Upper lobe of right lung (tissue), 1 donor: ENCODE data around the gene DDX49. TPM values are rescaled to one million over a fixed set of nuclear protein-coding genes. Genes with fewer than 3 reads are reported as not detected.

Experiments
- ATAC-seq: fragments of 200-7000 bp; cut with Tn5 transposase; one replicate; pipeline ENCODE4 v1.9.1; 2020; ENCODE audit warnings: mild to moderate bottlenecking, moderate library complexity
- DNase-seq: peaks from one replicate; pipeline ENCODE4 v3.0.0-alpha.2; 2020
- H3K27ac ChIP-seq: fragments of 200-600 bp; one replicate; pipeline ENCODE4 v1.8.0; 2022
- H3K27me3 ChIP-seq: fragments of 200-600 bp; one replicate; pipeline ENCODE4 v1.8.0; 2022; ENCODE audit warnings: mild to moderate bottlenecking
- H3K36me3 ChIP-seq: fragments of 200-600 bp; one replicate; pipeline ENCODE4 v1.8.0; 2022
- H3K4me1 ChIP-seq: fragments of 200-600 bp; one replicate; pipeline ENCODE4 v1.8.0; 2022
- H3K4me3 ChIP-seq: fragments of 200-600 bp; one replicate; pipeline ENCODE4 v1.8.0; 2022; ENCODE audit warnings: mild to moderate bottlenecking
- H3K9me3 ChIP-seq: fragments of 200-600 bp; one replicate; pipeline ENCODE4 v1.8.0; 2022
- CTCF ChIP-seq: fragments of 200-600 bp; IDR thresholded peaks from one replicate; pipeline ENCODE4 v1.8.0; 2022; ENCODE audit warnings: antibody characterized with exemption
- intact Hi-C: fragments of 100-400 bp; cut with DNase I; formaldehyde crosslinking; loops from one replicate; pipeline ENCODE4 v1.11.0; 2022
- total RNA-seq: library from RNA; stranded (reverse); fragmentation: NEBNext Ultra II Directional; extraction: Animal tissue kit (Norgen Biotek cat#: 25700); gene quantifications from one replicate; pipeline ENCODE4 v1.2.1, GENCODE V29; 2021
- donor health status: DM: no; HTN: yes; CAD: no; lungs with severe emphysema.

Gene DDX49
- total RNA-seq, 1 donor from 2014 or later = 45.9 TPM

- Histone ChIP-seq H3K4me1 (peaks cover 8% of the 10 kb centered on the region), H3K9me3 (no peaks in the 10 kb centered on the region), H3K4me3 (peak overlapping the region; percentile 67), H3K27ac (peak overlapping the region; percentile 42), H3K27me3 (no peaks in the 10 kb centered on the region), H3K36me3 (no peaks in the 10 kb centered on the region)
- ATAC-seq (peak; percentile 31), DNase-seq (peak; percentile 75)
- TF ChIP-seq CTCF = no peak
- intact Hi-C loops = no loop called here
These were observed 20.6 kb downstream of the DDX49 start for GRCh38 chr19:18939922-18940768.

- intact Hi-C loops = no loop called here
- peak; percentile 92 for ATAC-seq
- Histone ChIP-seq H3K36me3 (no peaks in the 10 kb centered on the region), H3K27ac (peak within 1 kb of the TSS; percentile 42), H3K9me3 (no peaks in the 10 kb centered on the region), H3K4me3 (peak within 1 kb of the TSS; percentile 67), H3K27me3 (no peaks in the 10 kb centered on the region), H3K4me1 (peaks cover 8% of the 10 kb centered on the region)
- peak; percentile 91 for DNase-seq
- no peak for TF ChIP-seq CTCF
These were observed 21.5 kb downstream of the DDX49 start, which contains the start of gene HOMER3 for GRCh38 chr19:18940769-18941627. Gene HOMER3, minus strand, starts transcription at chr19:18941217. Its CDS starts 2,235 bp downstream, at chr19:18938982.

- Histone ChIP-seq H3K36me3 (no peaks in the 10 kb centered on the region), H3K27me3 (no peaks in the 10 kb centered on the region), H3K4me3 (no peak overlapping the region), H3K27ac (no peak overlapping the region), H3K9me3 (no peaks in the 10 kb centered on the region), H3K4me1 (peaks cover 8% of the 10 kb centered on the region)
- no peak for TF ChIP-seq CTCF
- ATAC-seq (no peak), DNase-seq (no peak)
- intact Hi-C loops = no loop called here
These were observed 22.3 kb downstream of the DDX49 start for GRCh38 chr19:18941628-18942354.

GRCh38 chr19:18942692-18943091 lies 23.2 kb downstream of the DDX49 start:
- no peaks in the 10 kb centered on the region for H3K36me3 ChIP-seq
- no peak for DNase-seq
- no peak for ATAC-seq
- peaks cover 8% of the 10 kb centered on the region for H3K4me1 ChIP-seq
- intact Hi-C loops = no loop called here
- H3K4me3 ChIP-seq = no peak overlapping the region
- no peaks in the 10 kb centered on the region for H3K27me3 ChIP-seq
- H3K27ac ChIP-seq = no peak overlapping the region
- no peaks in the 10 kb centered on the region for H3K9me3 ChIP-seq
- TF ChIP-seq CTCF = no peak

- Histone ChIP-seq H3K9me3 (no peaks in the 10 kb centered on the region), H3K4me3 (no peak overlapping the region), H3K4me1 (peaks cover 8% of the 10 kb centered on the region), H3K27ac (no peak overlapping the region), H3K36me3 (no peaks in the 10 kb centered on the region), H3K27me3 (no peaks in the 10 kb centered on the region)
- DNase-seq (no peak), ATAC-seq (no peak)
- TF ChIP-seq CTCF = no peak
- intact Hi-C loops = no loop called here
These were observed 23.9 kb downstream of the DDX49 start for GRCh38 chr19:18943465-18943864.
